GM18507 (cell line): ENCODE measurements around the gene MAOA.
A peak's percentile ranks its signal among the peaks of the same experiment; 100 is the strongest.
"Not testable (repeated sequence)": the region's sequence is repeated elsewhere in the genome, so short reads cannot be mapped to it uniquely, and the experiment has no call there.

ENCODE experiments used
- DNase-seq: peaks from one replicate; pipeline ENCODE4 v3.0.0; 2011; ENCODE audit warnings: low read depth; ENCODE audit not compliant: insufficient read length; ENCODE audit errors: extremely low spot score
- FAIRE-seq: peaks from 2 replicates; lab custom pipeline; 2011; peaks lifted over from hg19 to GRCh38; lab: Jason Lieb, UNC

The MAOA gene

GRCh38 chrX:43656005-43656494 is at the start of gene MAOA:
Gene MAOA, plus strand, starts transcription at chrX:43656299. Its CDS starts 43 bp downstream, at chrX:43656342.
- FAIRE-seq (no peak), DNase-seq (no peak)

DNA sequence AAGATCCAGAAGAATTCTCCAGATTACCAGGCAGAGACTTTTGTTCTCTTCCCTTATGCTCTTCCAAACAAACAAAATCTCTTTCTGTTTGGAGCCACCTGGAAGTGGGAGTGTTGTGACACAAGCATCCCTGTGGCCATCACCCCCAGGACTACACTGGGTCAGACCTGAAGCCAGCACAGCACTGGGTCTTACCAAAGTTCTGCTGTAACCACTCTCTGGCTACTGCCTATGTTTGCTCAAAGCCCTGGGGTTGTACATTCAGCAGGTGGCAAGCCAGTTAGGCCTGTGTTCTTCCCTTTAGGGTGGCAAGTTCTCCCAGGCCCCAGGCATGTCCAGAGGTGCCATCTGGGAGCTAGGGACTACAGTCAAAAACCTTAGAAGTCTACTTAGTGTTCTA is 43.7 kb upstream of the MAOA start:
- DNase-seq (no peak), FAIRE-seq (no peak)

DNA sequence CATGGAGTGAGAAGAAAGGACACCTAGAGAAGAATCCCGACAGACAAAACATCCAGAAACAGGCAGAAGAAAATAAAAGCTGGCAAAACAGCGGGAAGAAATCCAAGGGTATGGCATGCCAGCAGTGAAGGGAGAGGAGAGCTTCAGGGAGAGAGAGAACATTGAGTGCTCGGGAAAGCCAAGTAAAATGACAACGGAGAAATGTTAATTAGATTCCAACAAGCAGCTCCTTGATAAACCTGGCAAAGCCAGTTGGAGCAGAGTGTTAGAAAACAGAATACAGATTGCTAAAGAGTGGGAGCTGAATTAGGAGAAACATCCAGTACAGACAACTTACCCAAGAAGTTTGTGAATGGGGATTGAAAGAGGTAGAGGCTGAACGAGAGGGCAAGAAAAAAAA is 40.4 kb upstream of the MAOA start:
- FAIRE-seq: no peak

GRCh38 chrX:43618366-43619205 is 37.5 kb upstream of the MAOA start:
- DNase-seq (no peak), FAIRE-seq (no peak)

More for the DNA sequence above, 40.4 kb upstream of the MAOA start:
- DNase-seq: no peak

DNA sequence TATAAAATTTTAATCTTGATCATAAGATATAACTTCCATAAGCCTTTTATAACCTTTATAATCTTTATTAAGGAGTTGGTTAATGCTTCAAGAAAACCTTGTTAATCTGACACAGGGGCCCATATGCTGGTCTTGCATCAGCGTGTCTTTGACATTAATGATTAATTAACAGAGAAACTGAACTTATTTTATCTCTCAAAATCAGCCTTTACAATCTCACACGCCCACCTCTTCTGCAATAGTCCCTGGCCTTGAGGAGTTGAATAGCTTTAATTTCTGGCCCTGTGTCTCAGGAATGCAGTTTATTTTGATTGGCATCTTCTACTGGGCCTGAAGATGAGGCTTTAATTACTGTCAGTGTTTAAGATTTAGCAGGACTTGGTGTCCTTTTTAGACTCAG is 36.2 kb upstream of the MAOA start:
- not testable (repeated sequence) for DNase-seq, FAIRE-seq

DNA sequence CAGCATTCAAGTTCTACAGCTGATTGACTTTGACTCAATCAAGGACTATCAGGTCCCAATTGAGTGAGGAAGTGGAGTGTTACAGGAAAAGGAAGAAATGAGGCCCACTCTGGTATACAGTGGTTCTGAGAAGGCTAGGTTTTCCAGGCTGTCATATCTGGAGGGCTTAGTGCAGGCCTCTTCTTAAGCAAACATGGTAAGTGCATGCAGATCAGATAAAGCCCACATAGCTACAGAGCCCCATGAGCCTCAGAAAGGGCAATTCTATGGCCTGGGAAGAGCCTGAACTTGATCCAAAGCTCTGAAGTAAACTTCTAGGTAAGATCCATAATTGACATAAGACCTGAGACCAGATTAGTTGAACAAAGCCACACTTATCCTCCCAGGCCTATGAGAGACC is 29.0 kb upstream of the MAOA start:
- FAIRE-seq (no peak), DNase-seq (no peak)

- FAIRE-seq (no peak), DNase-seq (no peak)
Measured at GRCh38 chrX:43627669-43628068, 28.4 kb upstream of the MAOA start.

DNA sequence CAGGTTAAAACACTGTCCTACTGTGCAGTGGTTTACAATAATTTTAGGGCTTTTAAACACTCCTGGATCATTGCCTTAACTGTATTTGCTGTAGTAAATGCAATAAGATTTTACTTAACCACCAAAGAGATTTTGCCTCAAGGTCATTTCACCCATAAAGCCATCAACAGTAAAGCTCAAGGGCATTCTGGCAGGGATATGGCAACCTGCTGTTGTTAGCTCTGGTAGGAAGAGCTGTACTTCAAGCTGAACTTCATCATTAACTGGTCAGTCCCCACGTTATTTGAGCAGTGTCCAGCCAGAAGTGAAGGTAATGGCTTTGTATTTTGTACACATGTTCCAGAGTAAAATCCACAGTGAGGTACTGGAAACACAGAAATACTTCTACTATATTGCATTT is 26.9 kb upstream of the MAOA start:
- FAIRE-seq (no peak), DNase-seq (no peak)

GRCh38 chrX:43631841-43632240 is 24.3 kb upstream of the MAOA start:
- DNase-seq (no peak), FAIRE-seq (no peak)

DNA sequence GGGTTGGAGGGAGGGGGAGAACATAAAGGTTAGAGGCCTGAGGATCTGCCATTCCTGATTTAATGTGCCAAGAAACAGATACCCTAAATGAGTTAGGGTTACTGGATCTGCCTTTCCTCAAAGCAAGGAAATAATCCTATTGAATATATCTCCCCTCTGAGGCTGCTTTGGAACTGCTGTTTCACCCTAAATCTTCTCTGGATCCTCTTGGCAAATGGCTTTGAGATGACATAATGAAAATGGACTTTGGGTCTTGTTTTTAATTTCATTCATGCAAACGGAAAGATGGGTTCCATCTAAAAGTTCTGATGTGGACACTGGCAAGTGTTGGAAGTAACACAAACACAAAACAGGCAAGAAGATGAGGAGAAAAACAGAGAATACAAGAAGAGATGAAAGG is 23.0 kb upstream of the MAOA start:
- no peak for FAIRE-seq

DNA sequence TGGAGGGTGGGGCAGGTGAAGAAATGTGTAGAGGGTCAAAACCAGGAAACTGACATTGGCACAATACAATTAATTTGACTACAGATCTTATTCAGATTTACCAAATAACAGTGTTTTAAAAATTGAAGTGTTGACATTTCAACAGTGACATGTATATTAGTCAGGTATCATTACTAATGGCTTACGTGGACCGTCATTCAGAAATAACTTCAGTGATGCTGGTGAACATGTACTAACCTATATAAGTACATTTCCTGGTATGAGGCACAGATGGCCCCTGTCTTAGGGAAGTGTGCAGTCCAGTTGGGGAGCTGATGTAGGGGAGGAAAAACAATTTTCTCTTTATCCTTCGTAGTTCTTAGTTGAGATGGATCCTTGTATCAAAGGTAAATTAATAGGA is 22.3 kb upstream of the MAOA start:
- no peak for FAIRE-seq
- DNase-seq: no peak

More for the DNA sequence above, 23.0 kb upstream of the MAOA start:
- no peak for DNase-seq

DNA sequence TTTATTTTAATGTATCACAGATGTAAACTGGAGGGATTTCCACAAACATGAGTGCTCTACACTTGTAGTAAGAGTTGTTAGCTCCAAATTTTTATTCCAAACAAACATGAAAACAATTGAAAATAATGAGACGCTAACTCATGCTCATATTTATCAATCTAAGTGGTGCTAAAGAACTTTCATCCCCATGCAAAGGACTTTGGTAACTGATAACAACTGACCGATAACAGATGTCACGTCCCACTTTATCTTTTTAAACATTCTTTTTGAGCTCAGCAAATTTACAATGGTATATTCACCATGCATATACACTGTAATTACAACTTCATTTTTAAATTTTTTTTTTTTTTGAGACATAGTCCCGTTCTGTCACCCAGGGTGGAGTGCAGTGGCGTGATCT is 15.6 kb upstream of the MAOA start:
- FAIRE-seq (no peak), DNase-seq (no peak)

GRCh38 chrX:43641691-43642090 is 14.4 kb upstream of the MAOA start:
- DNase-seq (no peak), FAIRE-seq (no peak)

- no peak for FAIRE-seq
- no peak for DNase-seq
Measured at GRCh38 chrX:43643201-43643600, 12.9 kb upstream of the MAOA start.

DNA sequence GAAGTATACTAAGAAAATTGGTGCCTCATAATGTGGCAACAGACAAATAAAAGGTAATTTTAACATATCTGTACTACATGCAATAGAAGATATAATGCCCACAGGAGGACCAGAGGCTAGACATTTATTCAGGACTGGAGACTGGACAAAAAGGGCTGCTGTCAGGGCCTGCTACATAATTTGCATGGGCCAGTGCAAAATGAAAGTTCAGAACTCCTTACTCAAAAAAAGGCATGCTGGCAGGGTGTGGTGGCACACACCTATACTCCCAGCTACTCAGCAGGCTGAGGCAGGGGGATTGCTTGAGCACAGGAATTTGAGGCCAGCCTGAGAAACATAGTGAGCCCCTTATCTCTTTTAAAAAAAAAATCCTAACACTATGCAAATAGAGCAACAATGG is 12.4 kb upstream of the MAOA start:
- no peak for FAIRE-seq

GRCh38 chrX:43644124-43644701 is 11.9 kb upstream of the MAOA start:
- FAIRE-seq: no peak
- DNase-seq: no peak

More for the DNA sequence above, 12.4 kb upstream of the MAOA start:
- no peak for DNase-seq

- FAIRE-seq: no peak
- DNase-seq: no peak
Measured at GRCh38 chrX:43646800-43647199, 9.3 kb upstream of the MAOA start.

GRCh38 chrX:43654431-43655150 is 1.5 kb upstream of the MAOA start:
- FAIRE-seq (peak; percentile 96), DNase-seq (peak; percentile 57)

DNA sequence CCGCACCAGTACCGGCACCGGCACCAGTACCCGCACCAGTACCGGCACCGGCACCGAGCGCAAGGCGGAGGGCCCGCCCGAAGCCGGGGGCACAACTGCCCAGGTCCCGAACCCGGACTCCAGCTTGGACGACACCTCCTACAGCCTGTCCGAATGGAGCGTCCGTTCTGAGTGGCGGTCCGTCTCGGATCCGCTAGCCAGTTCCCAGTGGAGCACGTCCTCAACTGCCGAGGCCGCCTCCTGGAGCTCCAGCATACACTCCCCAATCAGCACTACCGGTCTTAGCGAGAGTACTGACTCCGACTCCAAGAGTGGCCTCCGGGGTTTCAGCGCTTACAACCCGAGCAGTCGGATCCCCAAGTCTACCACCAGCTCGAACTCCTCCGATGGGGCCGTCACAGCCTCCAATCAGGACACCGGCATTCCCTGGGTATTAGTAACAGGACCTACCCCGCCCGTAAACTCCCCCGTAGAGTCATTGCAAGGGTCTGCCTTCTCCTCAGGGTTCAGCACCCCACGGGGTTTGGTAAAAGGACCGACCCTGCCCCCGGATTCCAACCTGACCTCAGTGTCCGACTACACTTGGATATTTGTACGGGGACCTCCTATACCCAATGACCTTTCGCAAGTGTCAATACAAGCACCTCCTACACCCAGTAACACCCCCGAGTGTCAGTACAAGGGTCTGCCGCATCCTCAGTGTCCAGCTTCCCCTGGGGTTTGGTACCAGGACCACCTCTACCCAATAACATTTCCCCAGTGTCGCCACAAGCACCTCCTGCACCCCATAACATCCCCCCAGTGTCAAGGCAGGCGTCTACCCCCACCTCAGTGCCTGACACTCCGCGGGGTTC is 721 bp upstream of the MAOA start:
- DNase-seq: no peak

More for the DNA sequence above, 721 bp upstream of the MAOA start:
- no peak for FAIRE-seq
